Uterus (tissue), 2 donors: ENCODE data around the gene HDDC2.

Source experiments
- CTCF ChIP-seq, 4 experiments: fragments of 200-600 bp in 2 of 4; fragments of 450-650 bp in 2 of 4; sonication (generic) in 2 of 4; IDR thresholded peaks; one replicate each; pipeline ENCODE4 v1.5.1; 2016 to 2019; ENCODE audit warnings: antibody characterized with exemption in 4 of 4, mild to moderate bottlenecking in 2 of 4, moderate library complexity in 1 of 4
- POLR2A ChIP-seq, 2 donors: fragments of 450-650 bp; IDR thresholded peaks; one replicate each; pipeline ENCODE4 v1.6.1; 2016; ENCODE audit warnings: antibody characterized with exemption in 2 of 2, mild to moderate bottlenecking in 1 of 2, moderate library complexity in 1 of 2

GRCh38 chr6:125301435-125302391 lies at the start of gene HDDC2:
- TF ChIP-seq CTCF (IDR thresholded peaks at IDR 0.05) (no peak), POLR2A (IDR thresholded peaks at IDR 0.05) (peak in 1 of 2 donors; percentile 37)
